Esophagus muscularis mucosa (tissue), 4 donors: ENCODE results near the gene SMIM35. TPM values are rescaled to one million over a fixed set of nuclear protein-coding genes. Genes with fewer than 3 reads are reported as not detected.
A peak's percentile ranks its signal among the peaks of the same experiment; 100 is the strongest.
"Not testable (repeated sequence)": the region's sequence is repeated elsewhere in the genome, so short reads cannot be mapped to it uniquely, and the experiment has no call there.

ENCODE experiments used
- DNase-seq: peaks from one replicate; pipeline ENCODE4 v3.0.0-alpha.2; 2017; ENCODE audit errors: extremely low spot score
- H3K27ac ChIP-seq, 4 donors: fragments of 200-600 bp; sonication (generic); replicated peaks in 1 of 4; 1 replicate in 3 of 4; 2 replicates in 1 of 4; pipeline ENCODE4 v1.5.1; 2016 to 2019; ENCODE audit warnings: mild to moderate bottlenecking in 1 of 4
- H3K27me3 ChIP-seq, 4 donors: fragments of 200-600 bp; sonication (generic); one replicate each; pipeline versions ENCODE4 v1.5.1 to v1.6.0; 2016 to 2019
- H3K36me3 ChIP-seq, 4 donors: fragments of 200-600 bp; sonication (generic); one replicate each; pipeline ENCODE4 v1.5.1; 2016 to 2019
- H3K4me1 ChIP-seq, 4 donors: fragments of 200-600 bp; sonication (generic); one replicate each; pipeline ENCODE4 v1.5.1; 2016 to 2019
- H3K4me3 ChIP-seq, 4 donors: fragments of 200-600 bp; sonication (generic); 1 replicate in 2 of 4; 2 replicates in 2 of 4; pipeline ENCODE4 v1.5.1; 2016 to 2019; ENCODE audit warnings: mild to moderate bottlenecking in 4 of 4, moderate library complexity in 1 of 4
- H3K9me3 ChIP-seq, 4 donors: fragments of 200-600 bp; sonication (generic); 1 replicate in 3 of 4; 2 replicates in 1 of 4; pipeline ENCODE4 v1.5.1; 2016 to 2019
- CTCF ChIP-seq, 3 experiments: fragments of 200-600 bp in 2 of 3; fragments of 450-650 bp in 1 of 3; sonication (generic) in 2 of 3; IDR thresholded peaks; one replicate each; pipeline ENCODE4 v1.5.1; 2017 to 2019; ENCODE audit warnings: antibody characterized with exemption in 3 of 3, mild to moderate bottlenecking in 2 of 3, moderate library complexity in 1 of 3
- EP300 ChIP-seq: sonication (generic); formaldehyde crosslinking; IDR thresholded peaks from one replicate; pipeline ENCODE4 v1.6.1; 2017; ENCODE audit warnings: antibody characterized with exemption
- POLR2A ChIP-seq: fragments of 450-650 bp; IDR thresholded peaks from one replicate; pipeline ENCODE4 v1.6.1; 2017; ENCODE audit warnings: antibody characterized with exemption, moderate library complexity, mild to moderate bottlenecking, low read depth
- POLR2AphosphoS5 ChIP-seq, 2 donors: sonication (generic); formaldehyde crosslinking; IDR thresholded peaks; one replicate each; pipeline ENCODE4 v1.6.1; 2017; ENCODE audit warnings: antibody characterized with exemption in 2 of 2
- WGBS: methylation state at CpG from one replicate; pipeline ENCODE4 v1.1.5; 2018; 5-methylcytosine and 5-hydroxymethylcytosine counted together
- intact Hi-C: fragments of 100-400 bp; cut with DNase I; formaldehyde crosslinking; loops from one replicate; pipeline ENCODE4 v1.15.1; 2023
- total RNA-seq, 4 donors: library from RNA; depleted of rRNA; stranded (reverse); fragments of >200 nt; gene quantifications; one replicate each; pipeline versions ENCODE4 v1.1.0 to v1.2.1, GENCODE V29; 2016

Gene SMIM35
- total RNA-seq, 4 donors from 2014 or later = not detected

- peaks cover 0 to 8% (median 4%) of the 10 kb centered on the region in 4 donors for H3K4me1 ChIP-seq
- 72% methylated on average over 4 of the region's 4 CpGs for WGBS
- peaks cover 0 to 6% (median 0%) of the 10 kb centered on the region in 4 donors for H3K9me3 ChIP-seq
- TF ChIP-seq EP300 (no peak), POLR2AphosphoS5 (IDR thresholded peaks at IDR 0.05) (no peak), CTCF (IDR thresholded peaks at IDR 0.05) (no peak), POLR2A (no peak)
- no peak overlapping the region for H3K4me3 ChIP-seq
- H3K27me3 ChIP-seq = no peaks in the 10 kb centered on the region
- peak overlapping the region in 2 of 4 donors; percentile 18 to 27 for H3K27ac ChIP-seq
- intact Hi-C loops = no loop called here
- peak; percentile 57 for DNase-seq
- H3K36me3 ChIP-seq = no peaks in the 10 kb centered on the region
Observed at GRCh38 chr11:118008271-118008911, 78.4 kb downstream of the SMIM35 start.

GRCh38 chr11:118007563-118008270, 79.0 kb downstream of the SMIM35 start:
- H3K4me1 ChIP-seq, intact Hi-C loops, H3K4me3 ChIP-seq, H3K9me3 ChIP-seq, H3K27me3 ChIP-seq, H3K36me3 ChIP-seq: not testable (repeated sequence)
- 79% methylated on average over 11 of the region's 11 CpGs for WGBS
- peak overlapping the region in 1 of 4 donors; percentile 27 for H3K27ac ChIP-seq
- DNase-seq = peak; percentile 47

GRCh38 chr11:118007040-118007439, 79.7 kb downstream of the SMIM35 start:
- peak overlapping the region in 2 of 4 donors; percentile 8 to 9 for H3K27ac ChIP-seq
- 72% methylated on average over 5 of the region's 5 CpGs for WGBS
- no peaks in the 10 kb centered on the region for H3K27me3 ChIP-seq
- H3K9me3 ChIP-seq = peaks cover 0 to 6% (median 0%) of the 10 kb centered on the region in 4 donors
- no peak for TF ChIP-seq POLR2A
- TF ChIP-seq CTCF (IDR thresholded peaks at IDR 0.05) = no peak
- TF ChIP-seq POLR2AphosphoS5 (IDR thresholded peaks at IDR 0.05) = no peak
- no peak for TF ChIP-seq EP300
- peaks cover 0 to 15% (median 6%) of the 10 kb centered on the region in 4 donors for H3K4me1 ChIP-seq
- no peaks in the 10 kb centered on the region for H3K36me3 ChIP-seq
- intact Hi-C loops = no loop called here
- H3K4me3 ChIP-seq = no peak overlapping the region
- peak; percentile 84 for DNase-seq

- DNase-seq = no peak
- peaks cover 0 to 21% (median 7%) of the 10 kb centered on the region in 4 donors for H3K4me1 ChIP-seq
- no peaks in the 10 kb centered on the region for H3K36me3 ChIP-seq
- TF ChIP-seq EP300 (no peak), POLR2AphosphoS5 (IDR thresholded peaks at IDR 0.05) (no peak), CTCF (IDR thresholded peaks at IDR 0.05) (no peak), POLR2A (no peak)
- H3K27ac ChIP-seq = no peak overlapping the region
- no peaks in the 10 kb centered on the region for H3K27me3 ChIP-seq
- peaks cover 0 to 6% (median 0%) of the 10 kb centered on the region in 4 donors for H3K9me3 ChIP-seq
- WGBS = 96% methylated on average over 4 of the region's 4 CpGs
- intact Hi-C loops = no loop called here
- H3K4me3 ChIP-seq = no peak overlapping the region
Observed at GRCh38 chr11:118006153-118006534, 80.6 kb downstream of the SMIM35 start.
